Epithelial cell of proximal tubule (primary cell): ENCODE results near the gene TANK. TPM values are rescaled to one million over a fixed set of nuclear protein-coding genes. Genes with fewer than 3 reads are reported as not detected.
"Not testable (repeated sequence)": the region's sequence is repeated elsewhere in the genome, so short reads cannot be mapped to it uniquely, and the experiment has no call there.

ENCODE experiments used
- DNase-seq: peaks from one replicate; pipeline ENCODE4 v3.0.0-alpha.2; 2011; ENCODE audit warnings: low read depth
- H3K4me3 ChIP-seq: 2 replicates; pipeline ENCODE4 v1.5.1; 2011; ENCODE audit warnings: low read depth, mild to moderate bottlenecking, low read length
- total RNA-seq: library from RNA; depleted of rRNA; stranded (reverse); fragments of >200 nt; gene quantifications from 2 replicates; pipeline ENCODE4 v1.2.3, GENCODE V29; 2015
- TF ChIP-seq, protein P1 (sequence below): conservative IDR thresholded peaks from 2 replicates; pipeline ENCODE4 v1.5.1; 2012; ENCODE audit warnings: low read depth, mild to moderate bottlenecking, low read length

The TANK gene
- total RNA-seq, 1 donor from 2014 or later = 34.1 TPM

DNA sequence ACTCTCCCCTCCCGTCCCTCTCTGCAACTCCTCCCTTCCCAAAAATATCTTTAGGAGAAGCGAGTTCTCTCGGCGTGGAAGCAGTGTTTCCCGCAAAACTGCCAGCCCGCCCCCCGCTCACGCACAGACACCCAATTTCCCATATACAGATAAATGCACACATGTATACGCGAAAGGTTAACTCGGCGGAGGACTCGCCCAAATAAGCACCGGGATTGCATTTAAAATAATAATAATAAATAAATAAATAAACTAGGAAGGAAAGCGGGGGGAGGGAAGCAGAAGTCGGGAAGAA lies 78.0 kb downstream of the TANK start:
- H3K4me3 ChIP-seq = peak overlapping the region; percentile 57
- DNase-seq = no peak
- TF ChIP-seq, protein P1, sequence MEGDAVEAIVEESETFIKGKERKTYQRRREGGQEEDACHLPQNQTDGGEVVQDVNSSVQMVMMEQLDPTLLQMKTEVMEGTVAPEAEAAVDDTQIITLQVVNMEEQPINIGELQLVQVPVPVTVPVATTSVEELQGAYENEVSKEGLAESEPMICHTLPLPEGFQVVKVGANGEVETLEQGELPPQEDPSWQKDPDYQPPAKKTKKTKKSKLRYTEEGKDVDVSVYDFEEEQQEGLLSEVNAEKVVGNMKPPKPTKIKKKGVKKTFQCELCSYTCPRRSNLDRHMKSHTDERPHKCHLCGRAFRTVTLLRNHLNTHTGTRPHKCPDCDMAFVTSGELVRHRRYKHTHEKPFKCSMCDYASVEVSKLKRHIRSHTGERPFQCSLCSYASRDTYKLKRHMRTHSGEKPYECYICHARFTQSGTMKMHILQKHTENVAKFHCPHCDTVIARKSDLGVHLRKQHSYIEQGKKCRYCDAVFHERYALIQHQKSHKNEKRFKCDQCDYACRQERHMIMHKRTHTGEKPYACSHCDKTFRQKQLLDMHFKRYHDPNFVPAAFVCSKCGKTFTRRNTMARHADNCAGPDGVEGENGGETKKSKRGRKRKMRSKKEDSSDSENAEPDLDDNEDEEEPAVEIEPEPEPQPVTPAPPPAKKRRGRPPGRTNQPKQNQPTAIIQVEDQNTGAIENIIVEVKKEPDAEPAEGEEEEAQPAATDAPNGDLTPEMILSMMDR = no peak

- TF ChIP-seq, protein P1 = no peak
- peak overlapping the region; percentile 57 for H3K4me3 ChIP-seq
- DNase-seq = no peak
Measured at GRCh38 chr2:161238560-161239325, 78.5 kb downstream of the TANK start.

DNA sequence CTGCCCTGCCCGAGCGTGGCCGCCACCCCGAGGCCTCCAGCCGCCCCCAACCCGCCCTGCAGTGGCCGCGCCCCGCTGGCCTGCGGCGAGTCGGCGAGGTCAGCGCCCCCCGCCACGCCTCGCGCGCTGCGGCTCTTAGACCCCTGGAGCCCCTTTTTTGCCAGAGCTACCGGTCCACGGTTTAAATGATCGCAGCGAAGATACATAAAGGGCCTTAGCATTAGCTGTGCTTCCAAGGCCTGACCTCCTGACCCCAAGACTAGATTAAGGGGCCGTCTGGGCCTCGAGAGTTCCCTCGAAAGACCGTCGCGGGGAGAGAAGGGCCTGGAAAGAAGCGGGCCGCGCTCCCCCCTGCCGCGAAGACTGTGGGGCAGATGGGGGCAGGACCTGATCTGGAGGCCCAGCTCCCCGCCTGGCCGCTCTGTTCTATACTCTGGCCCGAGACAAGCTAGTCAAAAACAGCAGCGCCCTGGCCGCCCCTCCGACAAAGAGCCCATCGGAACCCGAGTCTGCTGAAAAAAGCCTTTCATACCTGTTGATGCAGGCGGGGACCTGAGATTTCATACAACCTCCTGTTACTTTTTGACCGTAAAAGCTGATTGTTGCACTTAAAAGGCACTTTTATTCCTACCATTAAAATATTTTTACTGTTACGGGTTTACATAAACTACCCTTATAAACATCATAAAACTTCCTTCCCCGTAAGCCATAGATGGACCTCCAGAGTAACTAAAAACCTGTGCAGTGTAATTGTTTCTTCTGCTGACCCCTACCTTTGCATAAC lies 79.3 kb downstream of the TANK start:
- TF ChIP-seq, protein P1 = no peak
- H3K4me3 ChIP-seq = peak overlapping the region; percentile 57
- DNase-seq = no peak

- DNase-seq = peak; percentile 45
- H3K4me3 ChIP-seq = no peak overlapping the region
- TF ChIP-seq, protein P1 = no peak
Measured at GRCh38 chr2:161241894-161242293, 81.7 kb downstream of the TANK start.

DNA sequence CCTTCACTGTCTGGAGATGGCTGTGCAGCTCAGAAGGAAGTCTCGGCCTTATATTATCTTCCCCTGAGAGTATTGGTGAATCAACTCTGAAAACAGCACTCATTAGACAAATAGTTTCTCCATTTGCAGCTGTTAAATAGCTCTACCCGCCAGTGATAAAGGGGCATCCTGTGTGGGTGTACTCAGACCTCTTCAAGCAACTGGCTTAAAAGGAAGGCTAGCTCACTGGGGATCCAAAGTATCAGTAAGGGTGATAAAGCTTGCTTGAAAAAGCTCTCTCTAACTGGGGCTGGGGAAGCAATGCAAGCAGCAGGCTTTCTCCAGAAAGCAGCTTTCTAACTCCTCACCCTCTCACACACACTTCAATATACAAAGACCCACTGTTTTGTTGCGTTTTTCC lies 83.1 kb downstream of the TANK start:
- no peak overlapping the region for H3K4me3 ChIP-seq
- TF ChIP-seq, protein P1 = no peak
- DNase-seq = no peak

- TF ChIP-seq, protein P1 = no peak
- peak overlapping the region; percentile 51 for H3K4me3 ChIP-seq
- no peak for DNase-seq
Measured at GRCh38 chr2:161243905-161244304, 83.7 kb downstream of the TANK start.

- not testable (repeated sequence) for DNase-seq
- H3K4me3 ChIP-seq = peak overlapping the region; percentile 51
Measured at GRCh38 chr2:161244387-161245260, 84.4 kb downstream of the TANK start.
